CD4-positive, alpha-beta T cell treated with Interleukin-17A for 1 hour (primary cell): Measurements from ENCODE around the gene CNP.
A peak's percentile ranks its signal among the peaks of the same experiment; 100 is the strongest.
"Not testable (repeated sequence)": the region's sequence is repeated elsewhere in the genome, so short reads cannot be mapped to it uniquely, and the experiment has no call there.

ENCODE experiments used
- DNase-seq: peaks from one replicate; pipeline ENCODE4 v3.0.0-alpha.2; 2020

The CNP gene

DNA sequence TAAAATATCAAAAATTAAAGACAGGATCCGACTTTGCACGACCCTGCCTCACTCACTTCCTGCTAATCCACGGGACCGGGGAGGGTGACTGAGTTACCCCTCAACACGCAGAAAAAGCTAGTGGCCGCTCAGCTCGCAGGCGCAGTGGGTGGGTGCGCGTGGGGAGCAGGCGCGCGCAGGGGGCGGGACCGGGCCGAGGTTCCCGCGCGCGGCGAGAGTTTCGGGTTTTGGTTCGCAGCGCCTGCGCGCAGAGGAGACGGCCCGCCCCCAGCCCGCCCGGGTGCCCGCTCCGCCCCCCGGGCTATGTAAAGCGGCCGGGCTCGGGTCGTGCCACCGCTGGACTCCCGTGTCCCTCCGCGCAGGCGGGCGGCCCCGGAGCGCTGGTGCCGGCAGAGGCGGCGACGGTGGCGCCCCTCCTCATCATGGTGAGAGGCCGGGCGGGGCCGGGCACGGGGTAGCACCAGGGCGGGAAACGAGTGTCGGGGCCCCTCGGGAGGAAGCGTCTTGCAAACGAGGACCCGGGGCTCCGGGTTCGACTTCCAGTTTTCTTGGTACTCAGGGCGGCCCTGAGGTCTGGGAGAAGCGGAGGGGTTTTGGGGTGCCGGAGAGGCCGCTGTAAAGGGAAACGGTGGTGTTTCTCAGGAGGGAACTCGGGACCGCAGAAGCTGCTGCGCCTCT, at the start of gene CNP:
Gene CNP, plus strand, starts transcription at position 333 of the 678 bp plus-strand sequence. Its CDS starts 90 bp downstream, at position 423.
- peak; percentile 92 for DNase-seq

DNA sequence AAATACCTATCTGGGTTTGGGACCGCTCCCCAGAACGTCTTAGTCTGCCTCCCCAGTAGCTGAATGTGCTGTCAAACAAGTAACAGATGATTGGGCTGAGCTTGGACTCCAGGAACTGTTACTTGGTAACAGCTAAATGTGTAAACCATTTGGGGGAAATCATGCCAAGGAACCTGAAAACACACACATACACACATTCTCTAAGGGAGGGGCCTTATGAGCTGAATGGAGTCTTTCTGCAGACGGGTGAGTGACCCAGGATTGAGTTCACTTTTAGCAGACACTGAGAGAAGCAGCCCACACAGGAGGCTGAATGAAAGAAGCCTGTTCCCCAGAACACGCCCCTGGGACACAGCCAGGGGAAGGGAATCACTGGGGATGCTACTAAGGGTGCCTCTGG, 49.4 kb upstream of the CNP start:
- DNase-seq: no peak

DNA sequence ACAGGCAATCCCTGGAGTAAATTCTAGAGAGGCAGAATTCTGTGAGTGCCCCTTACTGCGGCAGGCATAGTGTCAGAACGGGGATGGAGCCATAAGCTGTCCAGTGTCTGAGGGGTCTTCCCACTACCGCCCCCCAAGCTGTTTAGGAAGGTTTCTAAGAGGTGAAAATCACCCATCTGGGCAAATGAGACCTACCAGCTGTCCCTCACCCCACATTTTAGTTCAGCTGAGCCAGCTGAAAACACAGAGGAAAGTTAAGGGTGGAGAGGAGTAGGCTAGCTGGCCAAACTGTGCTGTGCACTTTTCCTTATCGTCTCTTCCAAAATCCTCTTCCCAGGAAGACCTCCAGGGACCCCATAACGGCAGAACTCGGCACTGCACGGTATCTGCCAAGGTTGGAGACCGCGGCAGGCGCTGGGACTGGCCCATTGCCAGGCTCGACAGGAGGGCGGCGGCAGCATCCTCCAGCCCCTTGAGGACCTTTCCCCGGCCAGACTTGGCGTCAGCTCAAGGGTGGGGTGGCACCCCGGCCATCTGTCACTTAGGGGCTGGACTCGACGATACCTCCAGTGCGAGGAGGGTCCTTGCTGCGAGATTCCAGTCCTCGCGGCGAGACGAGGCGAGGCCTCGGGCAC, 48.8 kb upstream of the CNP start:
- DNase-seq: peak; percentile 31

DNA sequence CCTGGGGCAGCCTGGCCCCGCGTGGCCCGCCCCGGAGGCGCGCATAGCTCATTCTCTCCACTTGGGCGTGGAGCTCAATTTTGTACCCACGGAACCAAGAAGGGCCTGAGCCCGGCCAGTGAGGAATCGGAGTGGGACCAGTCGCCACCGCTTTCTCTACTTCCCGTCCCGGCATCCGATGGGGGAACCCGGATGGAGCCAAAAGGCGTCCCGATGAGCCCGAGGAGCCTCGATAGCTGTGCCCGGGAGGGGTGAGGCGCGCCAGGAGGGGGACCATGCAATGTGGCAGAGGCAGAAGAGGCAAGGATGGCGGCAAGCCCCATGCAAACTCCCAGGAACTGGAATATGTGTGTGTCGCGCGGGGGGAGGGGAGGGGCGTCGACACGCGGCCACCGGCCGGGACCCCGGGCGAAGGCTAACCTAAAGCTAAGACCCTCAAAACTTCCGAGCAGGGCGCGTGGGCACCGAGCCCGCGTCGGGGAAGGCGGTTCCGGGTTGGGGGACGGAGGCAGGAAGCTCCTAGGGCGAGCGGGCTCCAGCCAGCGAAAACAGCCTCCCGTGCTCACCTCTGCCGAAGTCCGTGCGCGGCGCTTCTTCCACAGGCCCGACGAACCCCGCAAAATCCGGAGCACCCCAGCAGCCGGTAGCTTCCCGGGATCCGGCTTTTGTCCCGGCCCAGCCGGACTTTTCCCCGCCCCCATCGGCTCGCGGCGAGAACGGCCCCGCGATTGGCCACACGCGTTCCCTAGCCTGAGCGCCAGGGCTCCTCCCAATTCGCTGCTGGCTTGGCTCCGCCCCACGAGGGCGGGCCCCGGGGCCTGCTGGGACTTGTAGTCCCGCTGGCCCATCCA, 48.1 kb upstream of the CNP start, which contains the start of gene ACLY:
Gene ACLY, minus strand, starts transcription at position 638 of the 851 bp plus-strand sequence. CDS start 5,078 bp downstream, outside the sequence.
- peak; percentile 95 for DNase-seq

DNA sequence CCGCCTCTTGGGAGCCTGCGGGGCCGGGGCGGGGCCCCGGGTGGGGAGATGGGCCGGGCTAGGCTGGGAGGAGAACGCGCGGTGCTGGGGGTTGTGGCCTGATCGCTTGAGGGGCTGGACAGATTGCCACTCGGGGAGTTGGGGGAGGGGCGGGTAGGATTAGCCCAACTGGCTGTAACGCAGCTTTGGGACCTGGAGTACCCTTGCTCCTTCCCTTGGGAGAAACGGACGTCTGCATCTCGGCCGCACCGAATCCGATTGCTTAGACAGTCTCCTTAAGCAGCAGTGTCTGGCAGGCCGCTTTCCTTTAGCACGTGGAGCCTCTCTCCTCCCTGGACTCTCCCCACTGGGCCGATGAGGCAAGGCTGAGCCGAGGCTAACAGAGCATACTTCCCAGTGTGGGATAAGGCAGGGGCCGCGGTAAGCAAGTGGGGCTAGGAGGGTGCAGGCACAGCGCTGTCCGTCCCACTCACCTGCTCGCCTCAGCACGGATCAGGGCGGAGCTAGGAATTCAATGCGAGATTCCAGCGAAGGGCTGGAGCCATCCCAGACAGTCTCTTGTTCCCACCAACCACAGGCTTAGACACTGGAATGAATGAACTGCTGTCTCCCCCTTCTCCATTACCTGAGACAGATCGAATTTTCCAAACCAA, 47.3 kb upstream of the CNP start:
- DNase-seq: no peak

DNA sequence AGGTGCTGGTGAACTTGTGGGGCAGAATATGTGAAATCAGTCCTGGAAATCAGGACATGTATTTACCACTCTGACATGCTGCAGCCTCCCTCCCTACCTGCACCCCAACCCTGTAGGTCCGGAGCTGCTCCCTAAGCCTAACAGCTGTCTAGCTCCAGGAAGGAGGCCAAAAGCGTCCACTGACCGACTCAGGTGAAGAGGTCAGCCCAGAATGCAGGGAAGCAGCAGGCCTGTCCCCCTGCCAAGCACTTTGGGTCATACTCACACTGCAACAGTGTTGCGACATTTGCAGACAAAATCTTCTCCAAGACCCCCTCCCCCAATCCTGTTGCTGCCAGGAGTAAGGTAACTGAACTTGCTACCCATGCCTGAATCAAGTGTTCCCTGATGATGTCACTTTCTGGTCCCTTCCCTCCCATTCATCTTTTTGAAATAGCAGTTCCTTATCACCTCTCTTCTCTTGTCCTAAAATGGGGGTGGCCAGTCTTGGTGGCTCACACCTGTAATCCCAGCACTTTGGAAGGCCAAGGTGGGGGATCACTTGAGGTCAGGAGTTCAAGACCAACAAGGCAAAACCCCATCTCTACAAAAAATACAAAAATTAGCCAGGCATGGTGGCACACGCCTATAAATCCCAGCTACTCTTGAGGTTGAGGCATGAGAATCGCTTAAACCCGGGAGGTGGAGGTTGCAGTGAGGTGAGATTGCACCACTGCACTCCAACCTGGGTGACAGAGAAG, 46.6 kb upstream of the CNP start:
- DNase-seq: no peak

DNA sequence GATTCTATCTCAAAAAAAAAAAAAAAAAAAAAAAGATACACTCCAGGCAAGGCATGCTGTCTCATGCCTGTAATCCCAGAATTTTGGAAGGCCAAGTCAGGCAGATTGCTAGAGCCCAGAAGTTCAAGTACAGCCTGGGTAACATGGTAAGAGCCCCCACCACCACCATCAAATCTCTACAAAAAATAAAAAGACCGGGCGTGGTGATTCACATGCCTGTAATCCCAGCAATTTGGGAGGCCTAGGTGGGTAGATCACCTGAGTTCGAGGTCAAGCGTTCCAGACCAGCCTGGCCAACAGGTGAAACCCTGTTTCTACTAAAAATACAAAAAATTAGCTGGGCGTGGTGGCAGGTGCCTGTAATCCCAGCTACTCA, 46.0 kb upstream of the CNP start:
- no peak for DNase-seq

DNA sequence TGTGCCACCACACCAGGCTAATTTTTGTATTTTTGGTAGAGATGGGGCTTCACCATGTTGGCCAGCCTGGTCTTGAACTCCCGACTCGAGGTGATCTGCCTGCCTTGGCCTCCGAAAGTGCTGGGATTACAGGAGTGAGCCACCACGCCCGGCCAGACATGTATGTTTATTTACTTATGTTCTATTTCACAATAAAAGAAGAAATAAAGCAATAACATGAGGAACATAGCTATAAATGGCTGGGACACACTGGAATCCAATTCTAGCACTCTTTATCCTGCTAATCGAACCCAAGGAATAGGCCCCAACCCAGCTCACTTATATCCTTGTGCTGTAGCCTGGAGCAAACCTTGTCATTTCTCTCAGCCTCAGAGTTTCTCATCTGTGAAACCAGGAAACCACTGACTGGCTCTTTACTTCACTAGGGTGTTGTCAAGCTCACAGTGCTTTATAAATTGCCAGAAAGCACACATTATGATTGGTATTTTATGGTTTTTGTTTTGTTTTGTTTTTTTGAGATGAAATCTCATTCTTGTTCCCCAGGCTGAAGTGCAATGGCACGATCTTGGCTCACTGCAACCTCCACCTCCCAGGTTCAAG, 40.5 kb upstream of the CNP start:
- DNase-seq: no peak

DNA sequence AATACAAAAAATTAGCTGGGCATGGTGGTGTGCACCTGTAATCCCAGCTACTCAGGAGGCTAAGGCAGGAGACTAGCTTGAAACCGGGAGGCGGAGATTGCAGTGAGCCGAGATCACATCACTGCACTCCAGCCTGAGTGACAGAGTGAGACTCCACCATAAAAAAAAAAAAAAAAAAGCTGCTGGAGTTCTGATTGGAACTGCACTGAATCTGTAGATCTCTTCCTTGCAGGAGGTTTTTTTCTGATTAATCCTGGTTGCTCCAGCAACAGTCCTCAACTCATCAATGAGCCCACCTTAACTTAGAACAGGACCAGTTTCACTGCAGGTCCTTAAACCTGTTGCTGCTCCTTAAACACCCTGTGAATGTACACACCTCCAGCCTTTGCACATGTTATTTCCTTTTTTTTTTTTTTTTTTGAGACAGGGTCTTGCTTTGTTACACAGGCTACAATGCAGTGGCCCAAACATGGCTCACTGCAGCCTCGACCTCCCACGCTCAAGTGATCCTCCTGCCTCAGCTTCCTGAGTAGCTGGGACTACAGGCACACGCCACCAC, 37.8 kb upstream of the CNP start:
- DNase-seq: no peak

DNA sequence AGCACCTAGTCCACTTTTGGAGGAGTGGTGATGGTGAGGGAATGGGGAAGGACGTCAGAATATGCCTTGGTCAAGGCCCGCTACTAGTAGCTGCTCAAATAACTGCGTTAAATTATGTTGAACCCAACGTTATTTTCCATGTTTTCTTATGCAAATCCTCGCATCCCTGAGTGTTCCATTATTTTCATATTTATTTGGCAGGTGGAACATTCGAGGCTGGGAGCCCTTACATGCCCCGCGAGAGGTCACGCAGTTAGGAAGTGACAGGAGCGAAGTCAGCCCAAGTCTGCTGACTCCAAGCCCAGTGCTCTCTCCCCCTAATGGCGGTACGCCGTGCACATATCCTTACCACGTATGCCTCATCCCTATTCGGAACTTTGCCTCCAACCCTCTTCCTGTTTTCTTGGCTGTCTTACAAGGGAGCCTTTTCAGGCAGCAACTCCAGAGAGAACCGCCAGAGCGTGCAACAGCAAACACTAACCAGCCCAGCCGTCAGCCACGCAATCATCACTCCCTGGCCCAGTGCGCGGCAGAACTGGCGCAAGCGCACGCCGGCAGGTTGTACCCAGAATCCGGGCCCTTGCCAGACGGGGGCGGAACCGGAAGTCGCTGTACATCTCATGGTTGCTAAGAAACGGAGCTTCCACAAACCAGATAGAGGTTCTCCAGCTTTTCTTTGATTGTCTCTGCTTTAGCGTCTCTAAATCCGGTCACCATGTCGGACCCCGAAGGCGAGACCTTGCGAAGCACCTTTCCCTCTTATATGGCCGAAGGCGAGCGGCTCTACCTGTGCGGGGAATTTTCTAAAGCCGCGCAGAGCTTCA, 36.4 kb upstream of the CNP start, which contains the start of gene ODAD4:
Gene ODAD4, plus strand, starts transcription at position 609 of the 824 bp plus-strand sequence. Its CDS starts 107 bp downstream, at position 716.
- peak; percentile 97 for DNase-seq

DNA sequence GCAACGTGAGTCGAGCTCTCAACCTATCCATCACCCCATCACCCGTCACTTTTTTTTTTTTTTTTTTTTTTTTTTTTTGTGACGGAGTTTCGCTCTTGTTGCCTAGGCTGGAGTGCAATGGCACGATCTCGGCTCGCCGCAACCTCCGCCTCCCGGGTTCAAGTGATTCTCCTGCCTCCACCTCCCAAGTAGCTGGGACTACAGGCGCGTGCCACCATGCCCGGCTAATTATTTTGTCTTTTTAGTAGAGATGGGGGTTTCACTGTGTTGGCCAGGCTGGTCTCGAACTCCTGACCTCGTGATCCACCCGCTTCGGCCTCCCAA, 35.8 kb upstream of the CNP start:
- not testable (repeated sequence) for DNase-seq

DNA sequence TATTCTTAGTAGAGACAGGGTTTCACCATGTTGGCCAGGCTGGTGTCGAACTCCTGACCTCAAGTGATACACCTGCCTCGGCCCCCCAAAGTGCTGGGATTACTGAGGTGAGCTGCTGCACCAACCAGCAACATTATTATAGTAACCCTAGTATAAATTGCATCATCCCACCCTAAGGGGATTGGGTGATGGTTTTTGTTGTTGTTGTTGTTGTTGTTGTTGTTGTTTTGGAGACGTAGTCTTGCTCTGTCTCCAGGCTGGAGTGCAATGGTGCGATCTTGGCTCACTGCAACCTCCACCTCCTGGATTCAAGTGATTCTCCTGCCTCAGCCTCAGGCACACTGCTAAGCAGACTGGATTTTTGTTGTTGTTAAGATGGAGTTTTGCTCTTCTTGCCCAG, 34.9 kb upstream of the CNP start:
- DNase-seq: not testable (repeated sequence)

DNA sequence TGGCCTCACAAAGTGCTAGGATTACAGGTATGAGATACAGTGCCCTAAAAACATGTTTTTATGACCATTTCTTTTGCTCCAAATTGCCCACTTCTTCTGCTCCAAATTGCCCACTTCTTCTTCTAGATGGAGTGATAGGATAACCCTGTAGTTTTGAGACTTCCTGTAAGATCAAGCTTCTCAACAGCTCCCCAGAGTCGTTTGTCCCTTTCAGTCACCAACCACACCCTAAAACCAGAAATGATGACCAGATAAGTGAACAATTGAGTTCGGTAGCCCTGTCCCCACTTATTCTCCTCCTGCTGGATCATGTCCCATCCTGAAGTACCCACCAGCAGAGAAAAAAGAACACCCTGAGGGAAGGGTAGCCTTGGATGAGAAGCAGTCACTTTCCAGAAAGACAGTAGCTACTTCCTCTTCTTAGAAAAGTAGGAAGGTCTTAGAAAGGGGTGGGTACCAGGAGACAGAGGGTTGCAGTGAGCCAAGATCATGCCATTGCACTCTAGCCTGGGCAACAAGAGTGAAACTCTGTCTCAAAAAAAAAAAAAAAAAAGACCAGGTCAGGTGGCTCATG, 33.7 kb upstream of the CNP start:
- no peak for DNase-seq

DNA sequence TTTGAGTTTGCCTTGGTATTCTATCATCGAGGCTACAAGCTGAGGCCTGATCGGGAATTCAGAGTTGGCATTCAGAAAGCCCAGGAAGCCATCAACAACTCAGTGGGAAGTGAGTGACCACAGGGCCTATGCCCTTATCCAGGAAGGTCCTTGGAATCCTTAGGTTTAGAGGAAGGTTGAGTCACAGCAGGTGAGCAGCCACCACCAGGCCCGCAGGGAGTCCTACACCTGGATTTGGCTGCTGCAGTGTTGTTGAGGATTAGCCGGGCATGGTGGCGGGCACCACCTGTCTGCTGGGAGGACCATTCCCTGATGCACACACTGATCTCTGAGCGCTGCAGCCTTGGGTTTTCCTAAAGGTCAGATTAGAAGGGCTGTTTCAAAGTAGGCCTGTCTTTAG, 31.0 kb upstream of the CNP start:
- DNase-seq: no peak

DNA sequence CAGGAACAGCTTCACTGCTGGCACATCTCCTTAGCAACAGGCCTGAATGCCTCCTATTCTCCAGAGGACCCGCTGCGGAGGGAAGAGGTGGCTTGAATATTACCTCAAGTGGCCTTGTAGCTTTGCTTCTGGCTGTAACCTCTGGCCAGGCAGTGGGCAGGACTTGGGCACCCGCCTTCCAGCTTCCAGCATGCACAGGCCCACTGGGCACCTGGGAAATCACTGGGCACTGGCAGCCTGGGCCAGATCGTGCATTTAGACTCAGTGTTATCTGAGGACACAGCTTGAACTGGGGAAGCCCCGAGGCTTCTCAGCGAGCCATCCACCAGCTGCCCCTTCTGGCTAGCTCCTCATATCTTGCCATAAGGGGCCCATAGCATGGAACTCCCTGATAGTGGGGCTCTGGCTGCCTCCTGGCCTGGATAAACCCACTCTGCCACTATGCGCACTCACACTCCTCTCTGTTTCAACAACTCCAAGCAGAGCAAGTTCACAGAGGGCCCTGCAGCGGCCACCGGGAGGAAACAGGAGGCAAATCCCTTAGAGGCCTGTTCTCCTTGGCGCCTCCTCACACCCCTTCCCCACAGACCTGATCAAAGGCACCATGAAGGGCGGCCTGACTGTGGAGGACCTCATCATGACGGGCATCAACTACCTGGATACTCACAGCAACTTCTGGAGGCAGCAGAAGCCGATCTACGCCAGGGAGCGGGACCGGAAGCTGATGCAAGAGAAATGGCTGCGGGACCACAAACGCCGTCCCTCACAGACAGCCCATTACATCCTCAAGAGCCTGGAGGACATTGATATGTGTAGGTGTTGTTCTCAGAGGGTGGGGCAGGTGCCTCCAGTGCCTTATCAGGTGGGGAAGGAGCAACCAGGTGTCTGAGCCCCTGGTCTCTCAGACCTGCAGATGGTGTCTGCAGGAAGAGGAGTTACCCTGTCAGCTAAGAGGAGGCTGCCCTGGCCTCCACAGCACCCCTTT, 28.3 kb upstream of the CNP start:
- DNase-seq: no peak

DNA sequence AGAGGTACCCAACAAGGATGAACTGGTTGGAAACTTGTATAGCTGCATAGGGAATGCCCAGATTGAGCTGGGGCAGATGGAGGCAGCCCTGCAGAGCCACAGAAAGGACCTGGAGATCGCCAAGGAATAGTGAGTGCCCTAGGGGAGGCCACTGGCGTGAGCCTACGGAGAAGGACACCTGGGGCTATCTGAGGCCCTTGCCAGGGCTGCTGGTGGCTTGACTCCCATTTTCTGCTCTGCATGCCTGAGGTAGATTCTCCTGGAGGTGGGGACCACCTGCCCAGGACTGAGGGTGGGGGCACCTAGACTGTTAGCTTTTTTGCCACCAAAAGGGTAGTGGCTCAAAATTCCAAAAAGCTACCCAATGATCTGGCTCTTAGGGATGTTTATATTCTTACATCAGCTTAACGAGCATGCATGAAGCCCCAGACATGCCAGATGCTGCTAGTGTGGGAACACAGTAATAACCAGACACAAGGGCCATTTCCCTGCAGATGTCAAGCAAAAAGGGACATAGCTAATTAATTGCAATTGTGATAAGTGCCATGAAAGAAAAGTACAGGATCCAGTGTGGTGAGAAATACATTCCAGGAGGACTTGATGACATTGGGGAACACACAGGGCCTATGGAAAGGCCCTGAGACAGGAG, 27.4 kb upstream of the CNP start:
- DNase-seq: no peak

DNA sequence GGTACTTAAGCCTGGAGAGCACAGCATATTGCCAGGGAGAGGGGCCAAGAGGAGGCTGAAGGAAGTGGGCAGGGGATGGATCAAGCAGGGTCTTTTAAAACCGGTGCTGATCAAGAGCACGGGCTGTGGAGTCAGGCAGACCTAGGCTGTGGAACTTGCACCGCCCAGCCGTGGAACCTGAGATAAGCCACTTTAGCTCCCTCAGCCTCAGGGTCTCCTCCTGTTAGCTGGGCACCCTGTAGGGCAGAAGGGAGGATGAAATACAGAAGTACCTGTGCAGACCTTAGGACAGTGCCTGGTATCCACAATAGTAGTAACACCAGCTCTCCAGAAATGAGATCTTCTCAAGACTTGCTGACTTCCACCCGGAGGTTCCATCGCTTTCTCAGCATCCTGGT, 26.9 kb upstream of the CNP start:
- DNase-seq: no peak

DNA sequence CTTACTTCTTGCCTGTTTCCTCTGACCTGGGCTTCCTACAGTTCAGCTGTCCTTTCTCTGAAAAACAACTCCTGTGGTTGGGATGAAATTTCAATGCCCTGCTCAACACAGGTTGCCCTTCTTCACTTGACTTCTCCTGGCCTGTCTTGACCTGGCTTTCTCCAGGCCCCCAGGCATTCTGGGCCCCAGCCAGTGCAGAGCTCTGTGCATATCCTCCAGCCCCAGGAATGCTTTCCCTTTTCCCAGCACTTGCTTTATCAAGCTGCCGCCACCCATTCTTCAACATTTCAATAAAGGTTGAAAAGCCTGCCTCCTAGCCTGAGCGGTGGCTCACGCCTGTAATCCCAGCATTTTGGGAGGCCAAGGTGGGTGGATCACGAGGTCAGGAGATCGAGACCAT, 25.4 kb upstream of the CNP start:
- DNase-seq: no peak
